Psoas muscle (tissue), 8 donors: Measurements from ENCODE around the gene SLC39A2. TPM values are rescaled to one million over a fixed set of nuclear protein-coding genes. Genes with fewer than 3 reads are reported as not detected.

ENCODE experiments used
- ATAC-seq, 4 donors: fragments of 200-7000 bp; cut with Tn5 transposase; one replicate each; pipeline ENCODE4 v1.9.1; 2020; ENCODE audit warnings: moderate library complexity in 3 of 4, mild to moderate bottlenecking in 2 of 4
- DNase-seq, 2 donors: peaks; one replicate each; pipeline ENCODE4 v3.0.0-alpha.2; 2020
- H3K27ac ChIP-seq: fragments of 200-600 bp; one replicate; pipeline ENCODE4 v1.8.0; 2022
- H3K27me3 ChIP-seq, 3 donors: fragments of 200-600 bp in 1 of 3; one replicate each; pipeline versions ENCODE4 v1.6.1 to v1.8.0; 2013 to 2022; ENCODE audit warnings: low read length in 2 of 3, mild to moderate bottlenecking in 2 of 3, moderate library complexity in 1 of 3; ENCODE audit not compliant: insufficient read depth in 3 of 3
- H3K36me3 ChIP-seq, 2 donors: fragments of 200-600 bp in 1 of 2; one replicate each; pipeline versions ENCODE4 v1.6.1 to v1.8.0; 2013 to 2022; ENCODE audit warnings: low read depth in 1 of 2, mild to moderate bottlenecking in 1 of 2, moderate library complexity in 1 of 2; ENCODE audit not compliant: insufficient read depth in 1 of 2
- H3K4me1 ChIP-seq: fragments of 200-600 bp; one replicate; pipeline ENCODE4 v1.8.0; 2022
- H3K4me3 ChIP-seq: fragments of 200-600 bp; one replicate; pipeline ENCODE4 v1.8.0; 2022; ENCODE audit warnings: mild to moderate bottlenecking
- H3K9me3 ChIP-seq: fragments of 200-600 bp; one replicate; pipeline ENCODE4 v1.8.0; 2022
- CTCF ChIP-seq: fragments of 200-600 bp; IDR thresholded peaks from one replicate; pipeline ENCODE4 v1.8.0; 2022; ENCODE audit warnings: antibody characterized with exemption
- WGBS, 3 donors: extraction: QIAGEN DNeasy Blood & Tissue Kit; methylation state at CpG; one replicate each; pipeline versions ENCODE4 v1.1.6 to v1.1.7; 2013; 5-methylcytosine and 5-hydroxymethylcytosine counted together
- intact Hi-C, 2 donors: fragments of 100-400 bp; cut with DNase I; formaldehyde crosslinking; loops; one replicate each; pipeline versions ENCODE4 v1.11.0 to v1.14.2; 2022
- polyA plus RNA-seq, 3 donors: library from polyadenylated mRNA; stranded (reverse); fragments of 200-250 nt; gene quantifications; one replicate each; pipeline ENCODE4 v1.2.3, GENCODE V29; 2013
- total RNA-seq, 4 donors: library from RNA; stranded (reverse); fragmentation: NEBNext Ultra II Directional in 2 of 4; extraction: Animal tissue kit (Norgen Biotek cat#: 25700) in 2 of 4; gene quantifications; one replicate each; pipeline versions ENCODE4 v1.2.1 to v1.2.4, GENCODE V29; 2021 to 2023
- donor health status: healthy with polysubstance abuse.
- donor health status: DM: no; HTN: no; CAD: no; lungs with moderate emphysema.
- donor health status: Bipolar disorder and iron deficiency.
- donor health status: healthy.
- donor health status: DM: yes; HTN: yes; CAD: no.
- donor health status: DM: no; HTN: no; CAD: no.
- donor health status: DM: no; HTN: no; CAD: no.
- donor health status: DM: yes; HTN: yes; CAD: no.

Gene SLC39A2
- total and polyA plus RNA-seq, 7 donors: 0.04 TPM; not detected in 6

GRCh38 chr14:21048638-21049037 lies 49.5 kb downstream of the SLC39A2 start:
- intact Hi-C loops: no loop called here
- TF ChIP-seq CTCF: no peak
- Histone ChIP-seq H3K4me1 (peaks cover 29% of the 10 kb centered on the region), H3K9me3 (no peaks in the 10 kb centered on the region), H3K4me3 (no peak overlapping the region), H3K36me3 (no peaks in the 10 kb centered on the region), H3K27ac (no peak overlapping the region), H3K27me3 (no peaks in the 10 kb centered on the region)
- ATAC-seq (no peak), DNase-seq (no peak)
- WGBS, 3 donors: 59 to 77% (median 61%) methylated on average over 2 of the region's 2 CpGs

GRCh38 chr14:21049271-21049673 lies 50.2 kb downstream of the SLC39A2 start:
- ATAC-seq (no peak), DNase-seq (no peak)
- Histone ChIP-seq H3K4me1 (peaks cover 23% of the 10 kb centered on the region), H3K36me3 (no peaks in the 10 kb centered on the region), H3K27me3 (no peaks in the 10 kb centered on the region), H3K4me3 (no peak overlapping the region), H3K27ac (no peak overlapping the region), H3K9me3 (no peaks in the 10 kb centered on the region)
- intact Hi-C loops: no loop called here
- no peak for TF ChIP-seq CTCF
- WGBS, 3 donors: 76 to 92% (median 82%) methylated on average over 3 of the region's 3 CpGs

- no peaks in the 10 kb centered on the region for H3K27me3 ChIP-seq
- ATAC-seq: no peak
- peaks cover 20% of the 10 kb centered on the region for H3K4me1 ChIP-seq
- no peaks in the 10 kb centered on the region for H3K36me3 ChIP-seq
- no peak for DNase-seq
- WGBS, 3 donors: 83 to 87% (median 86%) methylated on average over 3 of the region's 3 CpGs
- intact Hi-C loops: loop anchor here in 1 of 2 donors (5.0 kb wide), 1 partner anchor 48 kb away; no protein-coding TSS in a partner anchor
- no peak overlapping the region for H3K4me3 ChIP-seq
- no peaks in the 10 kb centered on the region for H3K9me3 ChIP-seq
- H3K27ac ChIP-seq: no peak overlapping the region
- no peak for TF ChIP-seq CTCF
These were observed 51.5 kb downstream of the SLC39A2 start for GRCh38 chr14:21050597-21050996.

Other genes starting within 250 kb of the SLC39A2 start
- gene EDDM3B, start 230.9 kb upstream of the SLC39A2 start, total RNA-seq: not detected
- not detected for gene EDDM3B, start 230.9 kb upstream of the SLC39A2 start, polyA plus RNA-seq
- gene RNASE6, start 218.0 kb upstream of the SLC39A2 start, total RNA-seq: 1 to 10 TPM; 1.5 to 4.3 (median 2.4) TPM
- gene RNASE6, start 218.0 kb upstream of the SLC39A2 start, polyA plus RNA-seq: 1 to 10 TPM; 1.1 to 3.1 (median 1.2) TPM
- gene RNASE1, start 196.4 kb upstream of the SLC39A2 start, total RNA-seq: 100 to 1,000 TPM in 2 of 4 donors, 10 to 100 TPM in 2; 94.4 to 192 (median 139) TPM
- gene RNASE1, start 196.4 kb upstream of the SLC39A2 start, polyA plus RNA-seq: 100 to 1,000 TPM in 2 of 3 donors, 10 to 100 TPM in 1; 80.2 to 117 (median 111) TPM
- gene RNASE3, start 107.9 kb upstream of the SLC39A2 start, total RNA-seq: not detected
- gene RNASE3, start 107.9 kb upstream of the SLC39A2 start, polyA plus RNA-seq: under 1 TPM in 2 of 3 donors, not detected in 1; 0.05 to 0.51 TPM
- gene RNASE2, start 43.8 kb upstream of the SLC39A2 start, total RNA-seq: 1 to 10 TPM in 1 of 4 donors, under 1 TPM in 2, not detected in 1; 0.78 to 1.1 (median 0.90) TPM
- gene RNASE2, start 43.8 kb upstream of the SLC39A2 start, polyA plus RNA-seq: 1 to 10 TPM in 2 of 3 donors, under 1 TPM in 1; 0.38 to 1.8 (median 1.1) TPM
- gene METTL17, start 9.3 kb upstream of the SLC39A2 start, total RNA-seq: 10 to 100 TPM; 24.6 to 38.0 (median 29.3) TPM
- 10 to 100 TPM; 38.6 to 55.7 (median 50.7) TPM for gene METTL17, start 9.3 kb upstream of the SLC39A2 start, polyA plus RNA-seq
- 100 to 1,000 TPM; 552 to 931 (median 770) TPM for gene NDRG2, start 25.8 kb downstream of the SLC39A2 start, total RNA-seq
- gene NDRG2, start 25.8 kb downstream of the SLC39A2 start, polyA plus RNA-seq: 1,000 to 10,000 TPM in 1 of 3 donors, 100 to 1,000 TPM in 2; 328 to 2,087 (median 762) TPM
- gene TPPP2, start 30.9 kb downstream of the SLC39A2 start, total RNA-seq: 1 to 10 TPM in 3 of 4 donors, under 1 TPM in 1; 0.90 to 3.2 (median 2.5) TPM
- 1 to 10 TPM in 2 of 3 donors, not detected in 1; 1.3 to 2.0 TPM for gene TPPP2, start 30.9 kb downstream of the SLC39A2 start, polyA plus RNA-seq
- not detected for gene RNASE13, start 35.5 kb downstream of the SLC39A2 start, total RNA-seq
- under 1 TPM in 1 of 3 donors, not detected in 2; 0.05 TPM for gene RNASE13, start 35.5 kb downstream of the SLC39A2 start, polyA plus RNA-seq
- under 1 TPM; 0.15 to 0.43 (median 0.28) TPM for gene RNASE7, start 43.1 kb downstream of the SLC39A2 start, total RNA-seq
- 1 to 10 TPM in 1 of 3 donors, under 1 TPM in 1, not detected in 1; 0.73 to 1.9 TPM for gene RNASE7, start 43.1 kb downstream of the SLC39A2 start, polyA plus RNA-seq
- gene RNASE8, start 58.5 kb downstream of the SLC39A2 start, total RNA-seq: not detected
- not detected for gene RNASE8, start 58.5 kb downstream of the SLC39A2 start, polyA plus RNA-seq
- 10 to 100 TPM in 3 of 4 donors, 1 to 10 TPM in 1; 9.8 to 18.7 (median 12.6) TPM for gene ARHGEF40, start 71.0 kb downstream of the SLC39A2 start, total RNA-seq
- 10 to 100 TPM in 1 of 3 donors, 1 to 10 TPM in 2; 6.8 to 10.1 (median 7.3) TPM for gene ARHGEF40, start 71.0 kb downstream of the SLC39A2 start, polyA plus RNA-seq
- 10 to 100 TPM; 13.9 to 28.5 (median 22.9) TPM for gene ZNF219, start 99.4 kb downstream of the SLC39A2 start, total RNA-seq
- 10 to 100 TPM; 32.2 to 38.1 (median 35.4) TPM for gene ZNF219, start 99.4 kb downstream of the SLC39A2 start, polyA plus RNA-seq
- gene TMEM253, start 101.8 kb downstream of the SLC39A2 start, total RNA-seq: under 1 TPM in 2 of 4 donors, not detected in 2; 0.17 TPM
- gene TMEM253, start 101.8 kb downstream of the SLC39A2 start, polyA plus RNA-seq: under 1 TPM; 0.10 to 0.29 (median 0.27) TPM
- under 1 TPM in 1 of 4 donors, not detected in 3; 0.32 TPM for gene OR5AU1, start 156.8 kb downstream of the SLC39A2 start, total RNA-seq
- gene OR5AU1, start 156.8 kb downstream of the SLC39A2 start, polyA plus RNA-seq: not detected